ENCODE results near the gene LAPTM4A.

The LAPTM4A gene

DNA sequence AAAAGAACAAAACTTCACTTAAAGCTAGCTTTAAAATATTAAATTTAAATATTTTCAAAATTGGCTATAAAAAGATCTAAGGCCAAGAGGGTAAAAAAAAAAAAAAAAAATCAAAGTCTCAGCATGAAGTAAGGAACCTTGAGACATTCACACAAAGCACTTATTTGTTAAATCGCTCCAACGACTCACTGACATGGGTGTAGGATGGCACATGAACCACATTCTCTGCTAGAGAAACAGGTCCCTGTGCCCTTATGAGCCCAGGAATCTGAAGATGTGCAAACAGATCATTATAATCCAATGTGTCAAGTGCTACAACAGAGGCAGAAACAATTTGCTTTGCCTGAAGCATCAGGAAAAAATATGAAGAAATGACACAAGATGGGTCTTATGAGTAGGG is 13.8 kb downstream of the LAPTM4A start:
- Histone ChIP-seq H3K9me3 (ENCODE audit: control insufficient read depth, insufficient read depth, low read length) (no peaks in the 10 kb centered on the region), H3K4me1 (ENCODE audit: control insufficient read depth, insufficient read depth, low read length) (no peaks in the 10 kb centered on the region), H3K4me3 (ENCODE audit: low read length) (no peak overlapping the region), H3K36me3 (ENCODE audit: control insufficient read depth, insufficient read depth, low read length) (peaks cover 21% of the 10 kb centered on the region; the same call in 1 of the 2 replicates), H3K27me3 (ENCODE audit: control insufficient read depth, insufficient read depth, low read length) (no peaks in the 10 kb centered on the region), H3K27ac (ENCODE audit: low read length) (no peak overlapping the region)
- no peak for DNase-seq (ENCODE audit: low read depth, low spot score)
- WGBS (ENCODE audit: insufficient coverage, insufficient read length) = no CpG with 5 or more reads among the region's 2 CpGs

DNA sequence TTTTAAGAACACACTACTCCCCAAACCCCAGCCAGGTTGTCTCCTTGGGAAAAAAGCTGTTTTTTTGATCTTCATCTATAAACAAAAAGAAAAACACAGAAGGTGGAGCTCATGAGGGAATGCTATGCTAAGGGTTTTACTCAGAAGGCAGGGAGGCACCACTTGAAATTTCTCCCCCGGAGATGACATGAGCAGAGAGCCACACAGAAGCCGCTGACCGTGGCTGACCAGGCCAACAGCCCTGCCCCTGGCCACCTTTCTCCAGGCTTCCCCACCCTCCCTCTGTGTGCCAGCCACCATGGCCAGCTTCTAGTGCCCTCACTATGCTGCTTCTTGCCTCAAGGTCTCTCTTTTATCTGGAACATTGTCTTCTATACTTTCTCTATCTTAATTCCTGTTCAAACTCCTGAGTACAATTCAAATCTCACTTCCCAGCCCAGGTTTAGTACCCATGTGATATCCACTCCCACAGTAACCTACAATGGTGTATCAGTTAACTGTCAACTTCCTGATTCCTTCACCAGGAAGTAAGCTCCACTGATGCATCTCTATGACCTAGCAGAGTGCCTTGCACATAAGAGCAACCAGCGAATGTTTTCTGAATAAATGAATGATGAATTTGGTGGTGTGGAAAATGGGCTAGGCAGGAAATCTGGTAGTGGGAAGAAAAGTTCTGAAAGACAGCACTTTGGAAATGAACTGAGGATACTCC is 15.3 kb downstream of the LAPTM4A start:
- no CpG with 5 or more reads among the region's 4 CpGs for WGBS (ENCODE audit: insufficient coverage, insufficient read length)
- Histone ChIP-seq H3K36me3 (ENCODE audit: control insufficient read depth, insufficient read depth, low read length) (peaks cover 23% of the 10 kb centered on the region; the same call in 1 of the 2 replicates), H3K27me3 (ENCODE audit: control insufficient read depth, insufficient read depth, low read length) (no peaks in the 10 kb centered on the region), H3K27ac (ENCODE audit: low read length) (no peak overlapping the region), H3K4me3 (ENCODE audit: low read length) (no peak overlapping the region), H3K4me1 (ENCODE audit: control insufficient read depth, insufficient read depth, low read length) (no peaks in the 10 kb centered on the region), H3K9me3 (ENCODE audit: control insufficient read depth, insufficient read depth, low read length) (no peaks in the 10 kb centered on the region)
- no peak for DNase-seq (ENCODE audit: low read depth, low spot score)

DNA sequence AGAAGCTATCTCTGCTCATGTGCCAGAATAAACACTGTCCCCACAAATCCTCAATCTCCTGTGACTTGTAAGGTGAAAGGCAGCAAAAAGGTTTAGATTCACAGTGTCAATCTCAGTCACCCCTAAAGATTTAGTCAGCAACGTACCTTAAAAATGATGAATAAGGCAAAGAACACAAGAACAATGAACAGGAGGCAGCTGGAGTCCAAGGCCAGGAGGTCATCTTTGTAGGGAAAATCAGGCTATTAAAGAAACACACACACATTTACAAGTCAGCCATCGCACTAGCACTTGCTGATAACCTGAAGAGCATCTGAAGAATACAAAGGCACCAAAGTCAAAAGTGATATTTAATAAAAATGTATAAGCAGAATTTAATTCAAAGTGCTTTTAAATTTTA is 16.6 kb downstream of the LAPTM4A start:
- no CpG with 5 or more reads among the region's 2 CpGs for WGBS (ENCODE audit: insufficient coverage, insufficient read length)
- no peak for DNase-seq (ENCODE audit: low read depth, low spot score)
- Histone ChIP-seq H3K27ac (ENCODE audit: low read length) (no peak overlapping the region), H3K4me1 (ENCODE audit: control insufficient read depth, insufficient read depth, low read length) (no peaks in the 10 kb centered on the region), H3K4me3 (ENCODE audit: low read length) (no peak overlapping the region), H3K9me3 (ENCODE audit: control insufficient read depth, insufficient read depth, low read length) (no peaks in the 10 kb centered on the region), H3K36me3 (ENCODE audit: control insufficient read depth, insufficient read depth, low read length) (peaks cover 22% of the 10 kb centered on the region; the same call in 1 of the 2 replicates), H3K27me3 (ENCODE audit: control insufficient read depth, insufficient read depth, low read length) (no peaks in the 10 kb centered on the region)

DNA sequence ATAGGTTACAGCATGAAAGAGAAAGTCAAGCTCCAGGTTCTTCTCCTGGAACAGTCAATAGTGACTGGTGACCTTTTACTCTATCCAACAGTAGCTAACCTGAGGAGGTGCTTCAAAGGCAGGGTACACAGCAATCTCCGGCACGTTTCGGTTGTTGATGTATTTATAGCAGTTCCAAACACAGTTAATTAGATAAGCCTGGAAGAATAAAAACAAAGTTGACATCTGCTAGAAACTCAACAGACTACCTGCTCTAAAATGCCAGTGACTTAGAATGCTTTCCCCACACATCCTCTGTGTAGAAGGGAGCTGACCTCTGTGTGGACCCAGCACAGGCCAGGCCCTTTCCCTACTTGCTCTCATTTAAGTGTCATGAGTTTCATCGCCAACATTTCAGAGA is 17.2 kb downstream of the LAPTM4A start:
- Histone ChIP-seq H3K36me3 (ENCODE audit: control insufficient read depth, insufficient read depth, low read length) (peaks cover 20% of the 10 kb centered on the region; the same call in 1 of the 2 replicates), H3K9me3 (ENCODE audit: control insufficient read depth, insufficient read depth, low read length) (no peaks in the 10 kb centered on the region), H3K4me3 (ENCODE audit: low read length) (no peak overlapping the region), H3K27me3 (ENCODE audit: control insufficient read depth, insufficient read depth, low read length) (no peaks in the 10 kb centered on the region), H3K27ac (ENCODE audit: low read length) (no peak overlapping the region), H3K4me1 (ENCODE audit: control insufficient read depth, insufficient read depth, low read length) (no peaks in the 10 kb centered on the region)
- DNase-seq (ENCODE audit: low read depth, low spot score) = no peak
- WGBS (ENCODE audit: insufficient coverage, insufficient read length) = no CpG with 5 or more reads among the region's 4 CpGs

DNA sequence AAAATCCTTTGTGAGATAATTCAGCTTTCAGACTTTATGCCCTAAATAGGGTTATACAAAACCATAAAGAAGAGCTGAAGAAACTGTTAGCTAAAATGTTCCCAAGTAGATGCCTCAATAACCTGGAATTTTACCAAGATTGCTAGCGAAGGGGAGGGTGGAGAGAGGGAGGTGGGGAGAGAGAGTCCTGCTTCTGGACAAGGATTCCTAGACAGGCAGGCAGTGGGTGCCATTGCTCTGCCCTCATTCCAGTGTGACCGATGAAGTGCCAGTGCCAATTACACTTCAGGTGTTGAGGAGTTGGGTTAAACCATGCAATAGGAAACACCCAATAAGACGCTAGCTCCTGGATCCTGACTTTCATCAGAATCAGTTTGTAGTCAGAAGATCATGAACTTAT is 18.1 kb downstream of the LAPTM4A start:
- Histone ChIP-seq H3K4me1 (ENCODE audit: control insufficient read depth, insufficient read depth, low read length) (no peaks in the 10 kb centered on the region), H3K9me3 (ENCODE audit: control insufficient read depth, insufficient read depth, low read length) (no peaks in the 10 kb centered on the region), H3K27ac (ENCODE audit: low read length) (no peak overlapping the region), H3K36me3 (ENCODE audit: control insufficient read depth, insufficient read depth, low read length) (peaks cover 20% of the 10 kb centered on the region; the same call in 1 of the 2 replicates), H3K4me3 (ENCODE audit: low read length) (no peak overlapping the region), H3K27me3 (ENCODE audit: control insufficient read depth, insufficient read depth, low read length) (no peaks in the 10 kb centered on the region)
- DNase-seq (ENCODE audit: low read depth, low spot score) = no peak
- no CpG with 5 or more reads among the region's 3 CpGs for WGBS (ENCODE audit: insufficient coverage, insufficient read length)

DNA sequence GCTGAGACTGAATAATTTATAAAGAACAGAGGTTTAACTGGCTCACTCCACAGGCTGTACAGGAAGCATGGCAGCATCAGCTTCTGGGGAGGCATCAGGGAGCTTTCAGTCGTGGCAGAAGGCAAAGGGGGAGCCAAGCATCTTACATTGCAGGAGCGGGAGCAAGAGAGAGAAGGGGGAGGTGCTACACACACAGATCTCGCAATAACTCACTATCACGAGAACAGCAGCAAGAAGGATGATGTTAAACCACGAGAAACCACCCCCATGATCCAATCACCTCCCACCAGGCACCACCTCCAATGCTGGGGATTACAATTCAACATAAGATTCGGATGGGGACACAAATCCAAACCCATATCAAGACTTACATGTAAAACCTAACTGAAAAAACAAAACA is 21.2 kb downstream of the LAPTM4A start:
- H3K36me3 ChIP-seq (ENCODE audit: control insufficient read depth, insufficient read depth, low read length) = peaks cover 17% of the 10 kb centered on the region; the same call in 1 of the 2 replicates
- H3K4me1 ChIP-seq (ENCODE audit: control insufficient read depth, insufficient read depth, low read length) = no peaks in the 10 kb centered on the region
- no peak for DNase-seq (ENCODE audit: low read depth, low spot score)
- no peak overlapping the region for H3K4me3 ChIP-seq (ENCODE audit: low read length)
- no CpG with 5 or more reads among the region's 6 CpGs for WGBS (ENCODE audit: insufficient coverage, insufficient read length)
- no peaks in the 10 kb centered on the region for H3K27me3 ChIP-seq (ENCODE audit: control insufficient read depth, insufficient read depth, low read length)
- H3K27ac ChIP-seq (ENCODE audit: low read length) = no peak overlapping the region
- no peaks in the 10 kb centered on the region for H3K9me3 ChIP-seq (ENCODE audit: control insufficient read depth, insufficient read depth, low read length)

DNA sequence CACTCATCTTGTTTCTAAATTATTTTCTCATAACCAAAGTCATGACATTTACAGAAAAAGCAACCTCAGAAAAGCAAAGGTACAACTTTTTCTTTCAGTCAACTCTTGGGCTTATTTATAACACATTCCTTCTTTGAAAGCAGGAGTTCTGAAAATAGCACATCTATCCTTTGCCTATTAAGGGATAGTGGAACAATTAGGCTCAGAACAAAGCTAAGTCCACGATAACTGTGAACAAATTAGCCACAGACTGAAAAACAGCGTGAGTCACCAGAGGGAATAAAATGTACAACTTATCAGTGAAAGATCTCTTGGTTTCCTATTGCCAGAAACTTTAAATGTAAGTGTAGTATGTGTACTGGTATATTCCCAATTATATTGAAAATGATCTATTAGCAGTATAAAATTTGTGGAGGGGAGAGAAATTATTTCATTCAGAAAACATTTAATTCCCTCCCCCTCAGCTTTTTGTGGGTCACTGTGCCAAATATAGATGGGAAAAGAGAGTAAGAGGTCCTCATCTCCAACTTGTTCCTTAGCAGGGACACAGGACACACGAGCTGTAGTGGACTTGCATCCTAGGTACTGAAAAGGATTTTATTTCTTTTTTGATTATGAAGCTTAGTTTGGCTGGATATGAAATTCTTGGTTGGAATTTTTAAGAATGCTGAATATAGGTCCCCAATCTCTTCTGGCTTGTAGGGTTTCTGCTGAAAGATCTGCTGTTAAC is 23.6 kb downstream of the LAPTM4A start:
- Histone ChIP-seq H3K27ac (ENCODE audit: low read length) (no peak overlapping the region), H3K36me3 (ENCODE audit: control insufficient read depth, insufficient read depth, low read length) (peaks cover 2% of the 10 kb centered on the region; the same call in 1 of the 2 replicates), H3K9me3 (ENCODE audit: control insufficient read depth, insufficient read depth, low read length) (no peaks in the 10 kb centered on the region), H3K4me3 (ENCODE audit: low read length) (no peak overlapping the region), H3K4me1 (ENCODE audit: control insufficient read depth, insufficient read depth, low read length) (no peaks in the 10 kb centered on the region), H3K27me3 (ENCODE audit: control insufficient read depth, insufficient read depth, low read length) (no peaks in the 10 kb centered on the region)
- no peak for DNase-seq (ENCODE audit: low read depth, low spot score)
- no CpG with 5 or more reads among the region's 3 CpGs for WGBS (ENCODE audit: insufficient coverage, insufficient read length)

DNA sequence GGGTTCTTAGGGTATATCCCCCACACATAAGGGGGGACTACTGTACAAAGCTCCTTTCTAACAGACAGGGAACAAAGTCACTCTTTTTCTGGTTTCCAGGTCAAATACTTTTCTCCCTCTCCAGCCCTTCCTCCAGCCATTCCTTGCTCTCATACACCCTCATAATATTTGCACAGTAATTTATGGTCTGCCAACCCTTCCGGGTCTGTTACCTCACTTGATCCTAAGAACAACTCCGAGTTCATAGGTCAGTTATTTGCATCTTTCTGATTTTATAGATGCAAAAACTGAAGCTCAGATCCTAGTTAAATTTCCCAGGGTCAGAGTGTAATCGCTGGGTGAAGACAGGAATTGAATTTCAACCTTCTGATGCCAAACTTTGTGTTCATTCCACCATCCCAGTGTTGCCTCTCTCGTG is 24.2 kb downstream of the LAPTM4A start:
- WGBS (ENCODE audit: insufficient coverage, insufficient read length) = no CpG with 5 or more reads among the region's 4 CpGs
- no peak for DNase-seq (ENCODE audit: low read depth, low spot score)

DNA sequence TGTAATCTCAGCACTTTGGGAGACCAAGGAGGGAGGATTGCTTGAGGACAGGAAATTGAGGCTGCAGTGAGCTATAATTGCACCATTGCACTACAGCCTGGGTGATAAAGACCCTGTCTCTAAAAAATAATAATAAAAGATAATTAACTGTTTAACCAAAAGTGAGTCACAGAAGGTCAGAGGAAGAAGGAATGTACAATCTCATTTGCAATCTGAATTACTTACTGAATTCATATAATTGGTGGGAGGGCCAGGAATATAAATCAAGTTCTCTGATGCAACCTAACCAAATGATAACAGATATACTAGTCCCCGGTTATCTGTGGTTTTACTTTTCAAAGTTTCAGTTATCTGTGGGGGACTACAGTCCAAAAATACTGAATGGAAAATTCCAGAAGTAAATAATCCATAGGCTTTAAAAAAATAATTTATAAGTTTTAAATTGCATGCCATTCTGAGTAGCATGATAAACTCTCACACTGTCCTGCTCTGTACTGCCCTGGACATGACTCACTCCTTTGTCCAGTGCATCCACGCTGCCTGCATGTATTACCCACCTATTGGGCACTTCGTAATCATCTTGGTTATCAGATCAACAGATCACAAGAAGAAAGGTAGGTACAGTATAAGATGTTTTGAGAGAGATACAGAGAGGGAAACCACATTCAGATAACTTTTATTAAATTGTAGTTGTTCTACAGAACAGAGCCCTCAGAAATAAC is 26.2 kb downstream of the LAPTM4A start:
- no peak for DNase-seq (ENCODE audit: low read depth, low spot score)
- no peak overlapping the region for H3K27ac ChIP-seq (ENCODE audit: low read length)
- no peaks in the 10 kb centered on the region for H3K4me1 ChIP-seq (ENCODE audit: control insufficient read depth, insufficient read depth, low read length)
- H3K9me3 ChIP-seq (ENCODE audit: control insufficient read depth, insufficient read depth, low read length) = no peaks in the 10 kb centered on the region
- H3K27me3 ChIP-seq (ENCODE audit: control insufficient read depth, insufficient read depth, low read length) = no peaks in the 10 kb centered on the region
- no peaks in the 10 kb centered on the region for H3K36me3 ChIP-seq (ENCODE audit: control insufficient read depth, insufficient read depth, low read length)
- H3K4me3 ChIP-seq (ENCODE audit: low read length) = no peak overlapping the region
- WGBS (ENCODE audit: insufficient coverage, insufficient read length) = no CpG with 5 or more reads among the region's 3 CpGs

More for the DNA sequence above, 24.2 kb downstream of the LAPTM4A start:
- Histone ChIP-seq H3K4me1 (ENCODE audit: control insufficient read depth, insufficient read depth, low read length) (no peaks in the 10 kb centered on the region), H3K27me3 (ENCODE audit: control insufficient read depth, insufficient read depth, low read length) (no peaks in the 10 kb centered on the region), H3K4me3 (ENCODE audit: low read length) (no peak overlapping the region), H3K9me3 (ENCODE audit: control insufficient read depth, insufficient read depth, low read length) (no peaks in the 10 kb centered on the region), H3K36me3 (ENCODE audit: control insufficient read depth, insufficient read depth, low read length) (peaks cover 2% of the 10 kb centered on the region; the same call in 1 of the 2 replicates), H3K27ac (ENCODE audit: low read length) (no peak overlapping the region)

DNA sequence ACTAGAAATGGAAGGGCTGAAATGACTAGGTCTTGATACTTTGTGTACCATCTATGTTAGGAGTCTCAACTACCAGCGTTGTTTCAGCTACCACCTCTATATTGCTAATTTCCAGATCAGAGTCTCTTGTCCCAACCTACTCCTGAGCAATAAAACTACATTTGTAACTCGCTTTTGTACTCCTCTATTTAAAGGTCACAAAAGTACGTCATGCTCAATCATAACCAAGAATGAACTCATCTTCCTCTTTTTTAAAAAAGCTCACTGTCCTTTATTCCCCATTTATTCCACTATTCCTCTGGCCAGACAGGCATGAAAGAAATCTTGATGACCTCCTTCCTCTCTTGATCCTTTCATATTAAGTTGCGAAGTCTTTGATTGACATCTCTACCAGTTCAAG is 27.7 kb downstream of the LAPTM4A start:
- WGBS (ENCODE audit: insufficient coverage, insufficient read length) = no CpG with 5 or more reads among the region's 4 CpGs
- Histone ChIP-seq H3K4me3 (ENCODE audit: low read length) (no peak overlapping the region), H3K9me3 (ENCODE audit: control insufficient read depth, insufficient read depth, low read length) (no peaks in the 10 kb centered on the region), H3K27me3 (ENCODE audit: control insufficient read depth, insufficient read depth, low read length) (no peaks in the 10 kb centered on the region), H3K27ac (ENCODE audit: low read length) (no peak overlapping the region), H3K36me3 (ENCODE audit: control insufficient read depth, insufficient read depth, low read length) (no peaks in the 10 kb centered on the region), H3K4me1 (ENCODE audit: control insufficient read depth, insufficient read depth, low read length) (no peaks in the 10 kb centered on the region)
- no peak for DNase-seq (ENCODE audit: low read depth, low spot score)
